C4-2B (cell line): ENCODE results near the gene TBX19.

Experiments
- H3K27ac ChIP-seq: fragments of 450-650 bp; 2 replicates; pipeline ENCODE4 v1.5.1; 2017
- ZFX ChIP-seq: fragments of 450-650 bp; IDR thresholded peaks from 2 replicates; pipeline ENCODE4 v1.6.1; 2017
- TF ChIP-seq, protein P1 (sequence below): fragments of 450-650 bp; conservative IDR thresholded peaks from 2 replicates; pipeline ENCODE4 v1.5.1; 2017; ENCODE audit warnings: mild to moderate bottlenecking

Gene TBX19

DNA sequence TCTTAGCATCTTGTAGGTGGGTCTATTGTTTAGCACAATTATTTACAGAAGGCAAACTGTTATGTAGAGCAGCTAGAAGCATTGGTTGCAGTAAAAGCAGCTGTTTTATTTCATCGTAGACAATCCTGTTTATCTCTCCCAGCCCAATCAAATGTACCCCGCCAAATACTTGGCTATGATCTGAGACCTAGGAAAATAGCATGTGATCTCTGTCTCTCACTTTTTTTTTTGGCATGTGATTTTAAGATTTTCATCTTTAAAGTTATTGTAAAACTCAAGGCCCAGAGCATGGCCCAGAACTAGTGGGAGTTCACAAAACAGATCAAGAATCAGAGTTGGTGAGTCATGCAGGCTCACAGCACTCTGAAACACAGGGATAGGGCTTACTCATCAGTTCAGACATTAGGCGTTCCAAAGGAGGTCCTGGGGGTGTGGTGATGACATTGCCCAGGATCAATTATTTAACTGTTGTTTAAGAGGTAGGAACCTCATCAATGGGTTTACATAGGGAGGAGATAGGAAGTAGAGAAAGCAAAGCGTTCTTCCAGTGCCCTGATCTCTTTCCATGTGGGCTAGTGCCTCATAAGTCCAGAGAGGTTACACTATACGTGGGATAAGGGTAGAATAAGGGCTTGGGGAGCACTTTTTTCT is 40.2 kb downstream of the TBX19 start:
- H3K27ac ChIP-seq = no peak overlapping the region
- TF ChIP-seq ZFX = no peak
- TF ChIP-seq, protein P1, sequence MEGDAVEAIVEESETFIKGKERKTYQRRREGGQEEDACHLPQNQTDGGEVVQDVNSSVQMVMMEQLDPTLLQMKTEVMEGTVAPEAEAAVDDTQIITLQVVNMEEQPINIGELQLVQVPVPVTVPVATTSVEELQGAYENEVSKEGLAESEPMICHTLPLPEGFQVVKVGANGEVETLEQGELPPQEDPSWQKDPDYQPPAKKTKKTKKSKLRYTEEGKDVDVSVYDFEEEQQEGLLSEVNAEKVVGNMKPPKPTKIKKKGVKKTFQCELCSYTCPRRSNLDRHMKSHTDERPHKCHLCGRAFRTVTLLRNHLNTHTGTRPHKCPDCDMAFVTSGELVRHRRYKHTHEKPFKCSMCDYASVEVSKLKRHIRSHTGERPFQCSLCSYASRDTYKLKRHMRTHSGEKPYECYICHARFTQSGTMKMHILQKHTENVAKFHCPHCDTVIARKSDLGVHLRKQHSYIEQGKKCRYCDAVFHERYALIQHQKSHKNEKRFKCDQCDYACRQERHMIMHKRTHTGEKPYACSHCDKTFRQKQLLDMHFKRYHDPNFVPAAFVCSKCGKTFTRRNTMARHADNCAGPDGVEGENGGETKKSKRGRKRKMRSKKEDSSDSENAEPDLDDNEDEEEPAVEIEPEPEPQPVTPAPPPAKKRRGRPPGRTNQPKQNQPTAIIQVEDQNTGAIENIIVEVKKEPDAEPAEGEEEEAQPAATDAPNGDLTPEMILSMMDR = no peak

DNA sequence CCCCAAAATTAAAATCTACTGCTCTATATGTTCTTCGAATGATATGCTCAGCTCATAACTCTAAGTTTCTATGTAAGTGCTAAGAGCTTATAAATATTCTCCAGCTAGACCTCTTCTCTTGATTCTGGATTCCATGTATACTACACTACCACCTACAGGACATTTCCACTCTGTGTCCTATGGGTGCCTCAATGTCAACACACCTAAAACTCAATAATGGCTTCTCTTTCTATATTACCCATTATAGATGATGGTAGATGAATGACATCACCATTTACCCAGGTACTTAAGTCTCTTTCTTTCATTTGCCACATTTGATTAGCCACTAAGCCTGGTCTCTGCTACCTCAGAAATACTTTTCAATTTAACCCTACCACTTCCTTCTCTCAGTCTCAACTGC is 41.3 kb downstream of the TBX19 start:
- no peak for TF ChIP-seq ZFX
- TF ChIP-seq, protein P1 = peak; percentile 60
- no peak overlapping the region for H3K27ac ChIP-seq

DNA sequence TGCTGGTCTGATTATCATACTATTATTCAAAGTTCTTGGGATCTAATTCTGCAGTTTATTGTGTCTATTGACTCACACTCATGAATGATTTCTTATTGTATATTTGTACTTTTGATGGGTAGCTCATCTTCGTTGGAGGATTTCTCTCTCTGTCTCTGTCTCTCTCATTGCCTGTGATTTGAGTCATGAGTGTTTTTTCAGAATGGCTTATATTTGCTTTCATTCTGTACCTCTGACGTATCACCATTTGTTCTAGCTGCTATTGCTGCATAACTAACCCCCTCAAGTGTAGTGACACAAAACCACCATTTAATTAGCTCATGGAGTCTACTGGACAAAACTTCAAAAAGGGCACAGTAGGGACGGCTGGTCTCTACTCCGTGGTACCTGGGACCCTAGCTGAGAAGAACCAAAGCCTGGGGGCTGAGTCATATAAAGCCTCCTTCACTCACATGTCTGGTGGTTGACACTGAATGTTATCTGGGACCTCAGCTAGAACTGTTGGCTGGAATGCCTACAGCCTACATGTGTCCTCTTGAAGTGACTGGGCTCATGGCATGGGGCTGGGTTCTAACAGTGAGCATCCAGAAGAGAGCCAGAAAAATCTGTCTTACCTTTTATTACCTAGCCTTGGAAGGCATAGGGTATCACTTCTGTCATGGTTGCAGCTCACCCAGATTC is 44.2 kb downstream of the TBX19 start:
- TF ChIP-seq ZFX = no peak
- TF ChIP-seq, protein P1 = no peak
- no peak overlapping the region for H3K27ac ChIP-seq

DNA sequence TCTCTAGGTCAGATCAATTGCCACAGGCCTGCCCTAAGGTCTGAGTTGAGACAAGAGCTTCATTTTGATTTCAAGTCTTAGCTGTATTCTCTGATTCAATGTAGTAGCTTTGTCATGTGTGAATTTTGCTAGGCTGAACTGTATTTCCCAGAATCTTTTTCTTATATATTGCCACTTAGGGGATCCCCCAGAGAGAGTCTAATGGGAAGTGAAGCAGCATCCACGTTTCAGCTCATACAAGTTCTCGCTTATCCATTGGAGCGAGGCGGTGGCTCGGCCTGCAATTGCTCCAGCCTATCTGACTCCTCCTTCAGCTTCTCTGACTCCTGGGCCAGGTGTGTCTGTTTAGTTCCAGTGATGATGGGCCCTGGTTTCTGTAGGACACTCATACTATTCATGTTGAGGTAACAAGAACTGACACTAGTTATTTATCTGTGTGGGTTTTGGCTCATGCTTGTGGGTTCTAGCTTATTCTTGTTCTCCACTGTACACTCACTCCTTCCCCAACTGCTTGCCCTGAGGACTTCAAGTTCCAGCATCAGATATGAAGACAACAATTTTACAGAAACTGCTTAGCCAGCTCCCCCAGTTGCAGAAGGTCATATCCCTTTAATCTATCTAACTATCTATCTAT is 48.2 kb downstream of the TBX19 start:
- no peak for TF ChIP-seq ZFX
- no peak overlapping the region for H3K27ac ChIP-seq

DNA sequence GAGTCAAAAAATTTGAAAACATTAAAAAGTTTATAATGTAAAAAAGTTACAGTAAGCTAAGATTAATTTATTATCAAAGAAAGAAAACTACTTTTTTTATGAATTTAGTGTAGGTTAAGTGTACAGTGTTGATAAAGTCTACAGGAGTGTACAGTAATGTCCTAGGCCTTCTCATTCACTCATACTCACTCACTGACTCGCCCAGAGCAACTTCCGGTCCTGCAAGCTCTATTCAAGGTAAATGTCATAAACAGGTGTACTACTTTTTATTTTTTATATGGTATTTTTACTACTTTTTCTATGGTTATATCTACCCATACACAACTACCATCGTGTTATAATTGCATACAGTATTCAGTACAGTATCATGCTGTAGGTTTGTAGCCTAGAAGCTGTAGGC is 49.6 kb downstream of the TBX19 start:
- TF ChIP-seq ZFX = no peak

DNA sequence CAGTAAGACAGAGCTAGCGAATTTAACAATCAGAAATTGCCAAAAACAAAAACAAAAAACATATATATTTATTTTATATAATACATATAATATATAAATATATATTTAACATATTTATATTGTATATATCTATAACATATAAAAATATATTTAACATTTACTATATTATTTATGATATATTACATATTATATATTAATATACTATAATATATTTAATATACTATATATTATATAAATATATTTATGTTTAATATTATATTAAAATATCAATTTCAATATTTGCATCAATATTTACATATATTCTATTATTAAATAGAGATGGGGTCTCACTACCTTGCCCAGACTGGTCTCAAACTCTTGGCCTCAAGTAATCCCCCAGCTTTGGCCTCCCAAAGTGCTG is 50.9 kb downstream of the TBX19 start:
- no peak overlapping the region for H3K27ac ChIP-seq
- TF ChIP-seq, protein P1 = no peak
- no peak for TF ChIP-seq ZFX

More for the DNA sequence above, 49.6 kb downstream of the TBX19 start:
- H3K27ac ChIP-seq = no peak overlapping the region

DNA sequence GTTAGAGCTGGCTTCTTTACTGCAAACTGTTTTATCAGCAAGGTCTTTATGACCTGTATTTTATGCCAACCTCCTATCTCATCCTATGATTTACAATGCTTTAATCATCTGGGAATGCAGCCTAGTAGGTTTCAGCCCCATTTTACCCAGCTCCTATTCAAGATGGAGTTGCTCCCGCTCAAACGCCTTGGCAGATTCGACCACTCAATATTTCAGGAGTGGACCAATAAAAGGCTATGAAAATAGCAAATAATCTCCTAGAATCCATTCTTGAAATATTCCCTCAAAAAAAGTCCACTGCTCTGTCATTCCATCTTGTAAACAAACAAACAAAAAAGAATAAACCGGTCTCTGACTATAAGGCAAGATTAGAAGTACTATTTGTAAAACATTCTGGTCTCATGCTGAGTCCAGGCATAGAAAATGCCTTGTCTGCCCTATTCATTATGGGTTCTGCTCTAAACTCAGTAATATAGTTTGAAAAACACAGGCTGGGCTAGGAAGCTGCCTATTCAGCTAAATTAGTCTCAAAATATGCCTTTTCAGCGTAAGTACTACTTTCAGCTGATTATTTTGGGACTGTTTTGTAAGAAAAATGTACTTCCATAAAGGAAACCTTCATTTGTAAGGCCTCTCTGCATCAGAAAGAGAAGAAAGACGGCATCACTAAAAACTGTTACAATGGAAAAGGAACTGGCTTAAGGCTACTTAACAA is 53.0 kb downstream of the TBX19 start:
- H3K27ac ChIP-seq = no peak overlapping the region
- no peak for TF ChIP-seq ZFX
- TF ChIP-seq, protein P1 = no peak

DNA sequence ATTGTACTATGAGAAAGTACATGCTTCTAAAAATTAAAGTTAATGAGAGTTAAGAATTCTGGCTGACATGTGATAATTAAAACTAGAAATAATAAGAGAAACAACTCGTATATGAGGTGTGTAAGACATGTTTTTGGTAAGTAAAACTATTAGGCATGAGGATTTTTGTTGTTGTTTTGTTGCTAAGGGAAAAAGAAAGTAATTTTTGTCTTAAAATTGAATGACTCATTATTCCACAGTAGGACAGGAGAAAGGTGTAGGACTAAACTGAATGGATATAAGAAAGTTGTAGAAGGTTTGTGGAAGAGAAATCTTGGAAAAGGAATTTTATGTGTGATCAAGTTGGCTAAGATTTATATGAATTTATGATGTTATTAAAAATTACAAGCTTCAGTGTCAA is 54.8 kb downstream of the TBX19 start:
- H3K27ac ChIP-seq = no peak overlapping the region
- TF ChIP-seq, protein P1 = no peak
- TF ChIP-seq ZFX = no peak
